Kidney (tissue), 14 donors: Measurements from ENCODE around the gene SLC12A5. TPM values are rescaled to one million over a fixed set of nuclear protein-coding genes. Genes with fewer than 3 reads are reported as not detected.

ENCODE experiments used
- DNase-seq, 5 donors: peaks; one replicate each; pipeline ENCODE4 v3.0.0-alpha.2; 2013 to 2020
- FAIRE-seq: peaks from 2 replicates; lab custom pipeline; 2012; peaks lifted over from hg19 to GRCh38; lab: Jason Lieb, UNC
- H3K27ac ChIP-seq, 2 donors: one replicate each; pipeline ENCODE4 v1.7.0; 2013; ENCODE audit warnings: low read depth in 2 of 2, low read length in 2 of 2, inconsistent platforms in 1 of 2
- H3K27me3 ChIP-seq: one replicate; pipeline ENCODE4 v1.7.1; 2013; ENCODE audit warnings: low read length, inconsistent platforms; ENCODE audit not compliant: control insufficient read depth, insufficient read depth
- H3K36me3 ChIP-seq, 3 donors: one replicate each; pipeline versions ENCODE4 v1.7.0 to v1.7.1; 2013; ENCODE audit warnings: low read length in 3 of 3, control low read depth in 1 of 3, inconsistent platforms in 1 of 3; ENCODE audit not compliant: insufficient read depth in 3 of 3, control insufficient read depth in 2 of 3
- H3K4me1 ChIP-seq, 3 donors: one replicate each; pipeline versions ENCODE4 v1.7.0 to v1.7.1; 2013; ENCODE audit warnings: low read length in 3 of 3, inconsistent platforms in 1 of 3, low read depth in 1 of 3; ENCODE audit not compliant: control insufficient read depth in 2 of 3, insufficient read depth in 2 of 3
- H3K4me3 ChIP-seq, 3 donors: one replicate each; pipeline versions ENCODE4 v1.7.0 to v1.8.1; 2013; ENCODE audit warnings: low read length in 3 of 3, control low read depth in 1 of 3, inconsistent platforms in 1 of 3
- H3K9ac ChIP-seq, 3 donors: one replicate each; pipeline versions ENCODE4 v1.7.0 to v1.7.1; 2013; ENCODE audit warnings: low read length in 3 of 3, control low read depth in 1 of 3, inconsistent platforms in 1 of 3
- H3K9me3 ChIP-seq, 3 donors: one replicate each; pipeline versions ENCODE4 v1.7.0 to v1.7.1; 2013; ENCODE audit warnings: low read length in 3 of 3, control low read depth in 1 of 3, inconsistent platforms in 1 of 3; ENCODE audit not compliant: control insufficient read depth in 2 of 3, insufficient read depth in 1 of 3
- CTCF ChIP-seq: IDR thresholded peaks from 3 replicates; pipeline ENCODE4 v1.5.1; 2012; ENCODE audit warnings: mild to moderate bottlenecking, moderate library complexity, borderline replicate concordance; ENCODE audit not compliant: insufficient read depth; ENCODE audit errors: extremely low read depth
- intact Hi-C: fragments of 100-400 bp; cut with DNase I; formaldehyde crosslinking; loops from one replicate; pipeline ENCODE4 v1.11.1; 2022
- polyA plus RNA-seq: library from polyadenylated mRNA; stranded (reverse); fragments of 350-450 nt; fragmentation: Illumina TruSeq; extraction: RNeasy Lipid Tissue Mini Kit (QIAGEN cat#74804); gene quantifications from one replicate; pipeline ENCODE4 v1.2.3, GENCODE V29; 2014; ENCODE audit warnings: low read depth, low replicate concordance; ENCODE audit not compliant: insufficient read depth
- total RNA-seq: library from RNA; stranded (reverse); fragmentation: NEBNext Ultra II Directional; extraction: Animal tissue kit (Norgen Biotek cat#: 25700); gene quantifications from one replicate; pipeline ENCODE4 v1.2.1, GENCODE V29; 2021
- donor health status: control.
- donor health status: control.
- donor health status: control.
- donor health status: control.
- donor health status: control.
- donor health status: DM: yes; HTN: yes; CAD: no.
- donor health status: Normal renal cell carcinoma (clear cell type).

SLC12A5 gene
- total and polyA plus RNA-seq, 2 donors from 2014 or later: 2.0 to 2.5 TPM

DNA sequence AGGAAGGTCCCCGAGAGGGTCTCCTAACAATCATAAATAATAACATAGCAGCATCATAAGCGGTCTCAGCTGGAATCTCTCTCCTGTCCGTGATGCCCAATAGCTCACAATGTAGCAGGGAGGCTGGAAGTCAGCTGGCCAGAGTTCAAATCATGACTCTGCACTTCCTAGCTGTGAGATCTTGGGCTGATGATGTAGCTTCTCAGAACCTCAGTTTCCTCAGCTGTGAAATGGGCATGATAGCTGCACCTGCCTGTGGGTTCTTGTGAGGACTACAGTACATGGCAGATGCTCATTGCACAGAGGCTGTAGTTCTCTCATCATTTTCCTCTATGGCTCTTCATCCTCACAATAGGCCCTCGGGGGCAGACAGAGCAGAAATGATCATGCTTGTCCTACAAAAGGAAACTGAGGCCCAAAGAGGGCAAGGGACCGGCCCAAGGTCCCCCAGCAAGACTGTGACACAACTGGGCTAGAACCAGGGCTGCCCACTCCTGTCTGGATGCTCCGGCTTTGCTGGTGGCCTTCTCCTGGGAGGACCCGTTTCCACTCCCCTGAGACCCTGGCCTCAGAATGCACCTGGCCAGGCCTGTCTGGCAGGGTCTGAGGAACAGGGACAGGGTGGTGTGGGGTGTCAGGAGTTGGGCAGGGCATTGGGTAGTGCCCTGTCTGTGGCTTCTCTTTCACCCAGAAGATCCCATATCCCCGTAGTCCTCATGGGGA is 17.7 kb downstream of the SLC12A5 start:
- Histone ChIP-seq H3K36me3 (no peaks in the 10 kb centered on the region), H3K4me3 (no peak overlapping the region), H3K4me1 (no peaks in the 10 kb centered on the region), H3K27me3 (no peaks in the 10 kb centered on the region), H3K27ac (no peak overlapping the region), H3K9me3 (no peaks in the 10 kb centered on the region), H3K9ac (no peak overlapping the region)
- DNase-seq: no peak
- intact Hi-C loops: no loop called here
- no peak for FAIRE-seq
- TF ChIP-seq CTCF: no peak

- no peak for TF ChIP-seq CTCF
- H3K4me3 ChIP-seq: no peak overlapping the region
- intact Hi-C loops: no loop called here
- H3K9me3 ChIP-seq: no peaks in the 10 kb centered on the region
- DNase-seq: no peak
- no peaks in the 10 kb centered on the region for H3K27me3 ChIP-seq
- H3K27ac ChIP-seq: no peak overlapping the region
- no peak for FAIRE-seq
- no peaks in the 10 kb centered on the region for H3K4me1 ChIP-seq
- no peaks in the 10 kb centered on the region for H3K36me3 ChIP-seq
- H3K9ac ChIP-seq: no peak overlapping the region
Observed at GRCh38 chr20:46047821-46048220, 18.8 kb downstream of the SLC12A5 start.

DNA sequence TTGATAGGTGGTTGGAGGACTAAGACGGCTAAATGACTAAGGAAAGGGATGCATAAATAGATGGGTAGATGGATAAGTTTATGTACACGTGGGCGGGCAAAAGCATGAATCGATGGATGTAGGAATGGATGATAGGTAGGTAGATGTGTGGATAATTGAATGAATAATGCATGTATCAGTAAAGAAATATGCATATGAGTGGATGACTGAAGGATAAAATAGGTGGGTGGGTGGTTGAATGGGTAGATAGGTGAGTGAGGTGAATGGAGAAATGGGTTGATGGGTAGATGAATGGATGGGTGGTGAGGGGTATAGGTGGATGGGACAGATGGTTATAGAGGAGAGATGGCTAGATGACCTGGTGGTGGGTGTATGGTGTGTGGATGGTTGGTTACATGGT is 20.2 kb downstream of the SLC12A5 start:
- TF ChIP-seq CTCF: no peak
- H3K4me3 ChIP-seq: no peak overlapping the region
- H3K27ac ChIP-seq: no peak overlapping the region
- no peaks in the 10 kb centered on the region for H3K36me3 ChIP-seq
- H3K9ac ChIP-seq: no peak overlapping the region
- intact Hi-C loops: no loop called here
- no peaks in the 10 kb centered on the region for H3K27me3 ChIP-seq
- no peak for FAIRE-seq
- DNase-seq: no peak
- no peaks in the 10 kb centered on the region for H3K9me3 ChIP-seq
- no peaks in the 10 kb centered on the region for H3K4me1 ChIP-seq
